ENCODE results near the gene CLEC16A.
A peak's percentile ranks its signal among the peaks of the same experiment; 100 is the strongest.

CLEC16A gene

GRCh38 chr16:10992112-10992511, 47.7 kb downstream of the CLEC16A start:
- no peak for DNase-seq

- DNase-seq = peak; percentile 78
These were observed 48.4 kb downstream of the CLEC16A start for GRCh38 chr16:10992797-10993196.

GRCh38 chr16:10993649-10994048, 49.3 kb downstream of the CLEC16A start:
- no peak for DNase-seq

- no peak for DNase-seq
These were observed 50.2 kb downstream of the CLEC16A start for GRCh38 chr16:10994571-10994970.

GRCh38 chr16:10995565-10995964, 51.2 kb downstream of the CLEC16A start:
- no peak for DNase-seq

GRCh38 chr16:10997485-10997884, 53.1 kb downstream of the CLEC16A start:
- no peak for DNase-seq

GRCh38 chr16:10999300-10999699, 54.9 kb downstream of the CLEC16A start:
- DNase-seq = no peak

- DNase-seq = no peak
These were observed 57.2 kb downstream of the CLEC16A start for GRCh38 chr16:11001611-11002010.

GRCh38 chr16:11003141-11003540, 58.8 kb downstream of the CLEC16A start:
- no peak for DNase-seq

GRCh38 chr16:11004351-11004750, 60.0 kb downstream of the CLEC16A start:
- DNase-seq = no peak

- no peak for DNase-seq
These were observed 60.7 kb downstream of the CLEC16A start for GRCh38 chr16:11004973-11005610.

- no peak for DNase-seq
These were observed 61.2 kb downstream of the CLEC16A start for GRCh38 chr16:11005611-11005975.

- no peak for DNase-seq
These were observed 62.3 kb downstream of the CLEC16A start for GRCh38 chr16:11006656-11007055.

- DNase-seq = no peak
These were observed 63.4 kb downstream of the CLEC16A start for GRCh38 chr16:11007714-11008280.

GRCh38 chr16:11009027-11009755, 64.8 kb downstream of the CLEC16A start:
- DNase-seq = no peak

GRCh38 chr16:11010575-11011221, 66.3 kb downstream of the CLEC16A start:
- no peak for DNase-seq

- DNase-seq = no peak
These were observed 67.0 kb downstream of the CLEC16A start for GRCh38 chr16:11011326-11011725.

- DNase-seq = no peak
These were observed 68.5 kb downstream of the CLEC16A start for GRCh38 chr16:11012841-11013240.

- DNase-seq = no peak
These were observed 69.8 kb downstream of the CLEC16A start for GRCh38 chr16:11014136-11014535.

- no peak for DNase-seq
These were observed 70.7 kb downstream of the CLEC16A start for GRCh38 chr16:11015076-11015475.

- no peak for DNase-seq
These were observed 71.2 kb downstream of the CLEC16A start for GRCh38 chr16:11015607-11016006.

GRCh38 chr16:11016524-11016988, 72.2 kb downstream of the CLEC16A start:
- no peak for DNase-seq

- peak; percentile 79 for DNase-seq
These were observed 72.6 kb downstream of the CLEC16A start for GRCh38 chr16:11016993-11017392.

GRCh38 chr16:11017499-11017898, 73.1 kb downstream of the CLEC16A start:
- DNase-seq = no peak
